Measurements from ENCODE around the gene VAV3. TPM values are rescaled to one million over a fixed set of nuclear protein-coding genes. Genes with fewer than 3 reads are reported as not detected.

The VAV3 gene
- total and polyA plus RNA-seq, 10 of the 15 experiments (the other 5 are each of a cell fraction or from before 2014, with no cell fraction given) = 0.84 to 5.5 (median 3.4) TPM

DNA sequence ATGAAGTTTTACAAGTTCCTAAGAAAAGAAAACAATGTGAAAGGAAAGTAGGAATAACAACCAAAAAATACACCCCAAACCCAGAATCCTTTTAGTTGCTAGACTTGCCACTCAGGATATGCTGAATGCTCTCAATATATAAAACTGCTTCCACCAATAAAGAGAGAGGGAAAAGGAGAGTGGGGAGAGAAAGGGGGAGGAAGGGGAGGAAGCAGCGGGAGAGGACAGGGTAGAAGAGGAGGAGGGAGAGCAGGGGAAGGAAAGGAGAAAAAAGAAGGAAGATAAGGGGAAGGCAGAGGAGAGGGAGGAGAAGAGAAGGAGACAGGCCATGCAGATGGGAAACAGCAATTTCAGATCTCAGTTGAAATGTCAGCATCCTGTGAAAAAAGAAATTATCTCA lies 198.4 kb downstream of the VAV3 start:
- no peak overlapping the region for H3K4me2 ChIP-seq (ENCODE audit: control insufficient read depth, insufficient read depth)
- no peak overlapping the region for H2AFZ ChIP-seq (ENCODE audit: control insufficient read depth, low read depth, low read length)
- no peak overlapping the region for H3K9ac ChIP-seq (ENCODE audit: control insufficient read depth, insufficient read depth, low read length)
- BruUV-seq (replicated peaks) = no TSS peak
- no peak for DNase-seq (ENCODE audit: low read depth, low spot score)
- no peak overlapping the region for H3K27ac ChIP-seq (ENCODE audit: control insufficient read depth, insufficient read depth)
- POLR2A ChIA-PET = no interaction called here
- H3K27me3 ChIP-seq (replicated peaks in 1 of 2; ENCODE audit: control insufficient read depth in 2 of 2, insufficient read depth in 2 of 2, low read length in 1 of 2) = no peaks in the 10 kb centered on the region
- H3K9me3 ChIP-seq (replicated peaks; ENCODE audit: control insufficient read depth, insufficient read depth, low read length) = no peaks in the 10 kb centered on the region
- in situ Hi-C loops (cut with MboI) (no loop called here), intact Hi-C loops (cut with micrococcal nuclease; ENCODE audit: unreplicated experiment) (no loop called here)
- H3K79me2 ChIP-seq (ENCODE audit: control insufficient read depth, insufficient read depth, low read length) = no peaks in the 10 kb centered on the region
- ATAC-seq = no peak
- RAD21 ChIA-PET (ENCODE audit: unreplicated experiment) = interaction anchor here (1.8 kb wide), 1 partner anchor 11 kb away, joined by 7 read pairs; no protein-coding TSS in a partner anchor
- H4K20me1 ChIP-seq (ENCODE audit: control insufficient read depth, insufficient read depth) = no peaks in the 10 kb centered on the region
- FAIRE-seq = no peak
- no peaks in the 10 kb centered on the region for H3K4me1 ChIP-seq (ENCODE audit: control insufficient read depth, insufficient read depth, low read length)
- no peak overlapping the region for H3K4me3 ChIP-seq
- no peaks in the 10 kb centered on the region for H3K36me3 ChIP-seq (ENCODE audit: control insufficient read depth in 2 of 2, insufficient read depth in 2 of 2, low read length in 1 of 2)
- SMC1A ChIA-PET (ENCODE audit: uncharacterized antibody, unreplicated experiment) = interaction anchor here (0.9 to 1.7 kb wide), 2 partner anchors 11 to 12 kb away, joined by 3 to 4 read pairs; no protein-coding TSS in a partner anchor
- CTCF ChIA-PET = interaction anchor here (1.5 to 2.5 kb wide), 4 partner anchors 8 to 16 kb away, joined by 3 to 8 read pairs (median 6); no protein-coding TSS in a partner anchor
- WGBS (ENCODE audit: insufficient coverage, insufficient replicate concordance, low lambda C conversion rate, missing lambda C conversion rate) = 75% methylated on average over 1 of the region's 1 CpG
- TF ChIP-seq CUX1 (IDR thresholded peaks at IDR 0.05; ENCODE audit: insufficient replicate concordance, low read depth, low read length) (no peak), PAX5 (IDR thresholded peaks at IDR 0.05; ENCODE audit: borderline replicate concordance, low read depth, low read length) (no peak), IKZF1 (conservative IDR thresholded peaks at IDR 0.05) (no peak), MEF2A (IDR thresholded peaks at IDR 0.05; ENCODE audit: insufficient read depth, low read depth, low read length) (no peak), MTA2 (IDR thresholded peaks at IDR 0.05; ENCODE audit: low read depth) (no peak)

Data from GM12878 (cell line).